Esophagus squamous epithelium (tissue), 5 donors: ENCODE data around the gene BOD1L1. TPM values are rescaled to one million over a fixed set of nuclear protein-coding genes. Genes with fewer than 3 reads are reported as not detected.
A peak's percentile ranks its signal among the peaks of the same experiment; 100 is the strongest.

Experiments
- DNase-seq: peaks from one replicate; lab custom pipeline; 2025; lab: John Stamatoyannopoulos, UW
- H3K27ac ChIP-seq, 4 donors: fragments of 200-600 bp; sonication (generic); one replicate each; pipeline ENCODE4 v1.5.1; 2016 to 2019; ENCODE audit warnings: mild to moderate bottlenecking in 1 of 4
- H3K27me3 ChIP-seq, 4 donors: fragments of 200-600 bp; sonication (generic); 1 replicate in 3 of 4; 2 replicates in 1 of 4; pipeline versions ENCODE4 v1.5.1 to v1.6.0; 2017 to 2021; ENCODE audit warnings: antibody characterized with exemption in 1 of 4
- H3K36me3 ChIP-seq, 3 donors: fragments of 200-600 bp; sonication (generic); one replicate each; pipeline ENCODE4 v1.5.1; 2016 to 2019
- H3K4me1 ChIP-seq, 3 donors: fragments of 200-600 bp; sonication (generic); one replicate each; pipeline ENCODE4 v1.5.1; 2017 to 2019
- H3K4me3 ChIP-seq, 4 donors: fragments of 200-600 bp; sonication (generic); 1 replicate in 3 of 4; 2 replicates in 1 of 4; pipeline ENCODE4 v1.5.1; 2016 to 2019; ENCODE audit warnings: mild to moderate bottlenecking in 2 of 4, moderate library complexity in 1 of 4
- H3K9me3 ChIP-seq, 3 donors: fragments of 200-600 bp; sonication (generic); one replicate each; pipeline ENCODE4 v1.5.1; 2016 to 2019
- POLR2A ChIP-seq, 4 donors: fragments of 450-650 bp; IDR thresholded peaks; one replicate each; pipeline ENCODE4 v1.6.1; 2017; ENCODE audit warnings: antibody characterized with exemption in 4 of 4, mild to moderate bottlenecking in 4 of 4, moderate library complexity in 3 of 4
- WGBS, 2 donors: methylation state at CpG; one replicate each; pipeline ENCODE4 v1.1.5; 2018; 5-methylcytosine and 5-hydroxymethylcytosine counted together
- intact Hi-C: fragments of 100-400 bp; cut with DNase I; formaldehyde crosslinking; loops from one replicate; pipeline ENCODE4 v1.15.0; 2022
- total RNA-seq, 4 donors: library from RNA; depleted of rRNA; stranded (reverse); fragments of >200 nt; gene quantifications; one replicate each; pipeline ENCODE4 v1.1.0, GENCODE V29; 2016
- TF ChIP-seq, protein P1 (sequence below), 6 experiments: fragments of 450-650 bp in 4 of 6; fragments of 200-600 bp in 2 of 6; sonication (generic) in 2 of 6; IDR thresholded peaks; one replicate each; pipeline ENCODE4 v1.5.1; 2016 to 2019; ENCODE audit warnings: antibody characterized with exemption in 6 of 6, mild to moderate bottlenecking in 4 of 6, moderate library complexity in 4 of 6
- donor health status: DM: yes; HTN: yes; CAD: no.

The BOD1L1 gene
- total RNA-seq, 4 donors from 2014 or later, result 15.0 to 37.0 (median 25.6) TPM

DNA sequence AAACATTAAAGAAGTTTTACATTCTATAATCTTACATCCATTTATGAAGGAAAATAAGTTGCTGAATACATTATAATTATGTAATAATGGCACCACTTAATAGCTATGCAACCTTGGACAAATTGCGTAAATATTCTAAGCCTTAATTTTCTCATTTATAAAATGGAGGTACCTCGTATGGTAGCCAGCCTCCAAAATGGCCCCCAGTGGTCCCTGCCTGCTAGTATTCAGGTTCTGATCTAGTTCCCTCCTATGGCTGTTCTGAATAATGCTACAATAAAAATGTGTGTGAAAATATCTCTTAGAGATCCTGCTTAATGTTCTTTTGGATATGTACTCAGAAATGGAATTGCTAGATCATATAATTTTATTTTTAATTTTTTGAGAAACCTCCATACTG, 72.2 kb downstream of the BOD1L1 start:
- peaks cover 0 to 5% (median 0%) of the 10 kb centered on the region in 3 donors for H3K9me3 ChIP-seq

DNA sequence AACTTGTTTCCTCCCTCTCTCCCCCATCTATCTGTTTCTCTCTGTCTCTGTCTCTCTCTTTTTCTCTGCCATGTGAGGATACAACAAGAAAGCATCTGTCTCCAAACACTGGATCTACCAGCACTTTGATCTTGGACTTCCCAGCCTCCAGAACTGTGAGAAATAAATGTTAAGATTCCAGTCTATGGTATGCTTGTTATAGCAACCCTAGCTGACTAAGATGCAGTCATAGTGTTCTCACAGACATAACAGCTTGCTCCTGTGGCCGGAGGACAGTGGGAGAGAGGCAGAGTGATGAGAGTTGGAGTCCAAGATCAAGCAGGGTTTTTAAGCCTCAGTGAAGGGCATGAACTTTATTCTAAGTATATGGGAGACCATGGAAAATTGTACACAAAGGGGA, 74.4 kb downstream of the BOD1L1 start:
- TF ChIP-seq, protein P1, sequence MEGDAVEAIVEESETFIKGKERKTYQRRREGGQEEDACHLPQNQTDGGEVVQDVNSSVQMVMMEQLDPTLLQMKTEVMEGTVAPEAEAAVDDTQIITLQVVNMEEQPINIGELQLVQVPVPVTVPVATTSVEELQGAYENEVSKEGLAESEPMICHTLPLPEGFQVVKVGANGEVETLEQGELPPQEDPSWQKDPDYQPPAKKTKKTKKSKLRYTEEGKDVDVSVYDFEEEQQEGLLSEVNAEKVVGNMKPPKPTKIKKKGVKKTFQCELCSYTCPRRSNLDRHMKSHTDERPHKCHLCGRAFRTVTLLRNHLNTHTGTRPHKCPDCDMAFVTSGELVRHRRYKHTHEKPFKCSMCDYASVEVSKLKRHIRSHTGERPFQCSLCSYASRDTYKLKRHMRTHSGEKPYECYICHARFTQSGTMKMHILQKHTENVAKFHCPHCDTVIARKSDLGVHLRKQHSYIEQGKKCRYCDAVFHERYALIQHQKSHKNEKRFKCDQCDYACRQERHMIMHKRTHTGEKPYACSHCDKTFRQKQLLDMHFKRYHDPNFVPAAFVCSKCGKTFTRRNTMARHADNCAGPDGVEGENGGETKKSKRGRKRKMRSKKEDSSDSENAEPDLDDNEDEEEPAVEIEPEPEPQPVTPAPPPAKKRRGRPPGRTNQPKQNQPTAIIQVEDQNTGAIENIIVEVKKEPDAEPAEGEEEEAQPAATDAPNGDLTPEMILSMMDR (IDR thresholded peaks at IDR 0.05), result no peak
- no peak for TF ChIP-seq POLR2A (IDR thresholded peaks at IDR 0.05)
- WGBS, 2 donors, result 71 to 80% methylated on average over 1 of the region's 1 CpG

More for the DNA sequence above, 72.2 kb downstream of the BOD1L1 start:
- intact Hi-C loops, result no loop called here
- Histone ChIP-seq H3K36me3 (no peaks in the 10 kb centered on the region), H3K27ac (no peak overlapping the region), H3K27me3 (peaks cover 0 to 29% (median 0%) of the 10 kb centered on the region in 4 donors), H3K4me1 (no peaks in the 10 kb centered on the region), H3K4me3 (no peak overlapping the region)
- DNase-seq, result no peak
- no peak for TF ChIP-seq POLR2A (IDR thresholded peaks at IDR 0.05)
- TF ChIP-seq, protein P1 (IDR thresholded peaks at IDR 0.05), result no peak
- WGBS, 2 donors, result 71% methylated on average over 2 of the region's 2 CpGs

DNA sequence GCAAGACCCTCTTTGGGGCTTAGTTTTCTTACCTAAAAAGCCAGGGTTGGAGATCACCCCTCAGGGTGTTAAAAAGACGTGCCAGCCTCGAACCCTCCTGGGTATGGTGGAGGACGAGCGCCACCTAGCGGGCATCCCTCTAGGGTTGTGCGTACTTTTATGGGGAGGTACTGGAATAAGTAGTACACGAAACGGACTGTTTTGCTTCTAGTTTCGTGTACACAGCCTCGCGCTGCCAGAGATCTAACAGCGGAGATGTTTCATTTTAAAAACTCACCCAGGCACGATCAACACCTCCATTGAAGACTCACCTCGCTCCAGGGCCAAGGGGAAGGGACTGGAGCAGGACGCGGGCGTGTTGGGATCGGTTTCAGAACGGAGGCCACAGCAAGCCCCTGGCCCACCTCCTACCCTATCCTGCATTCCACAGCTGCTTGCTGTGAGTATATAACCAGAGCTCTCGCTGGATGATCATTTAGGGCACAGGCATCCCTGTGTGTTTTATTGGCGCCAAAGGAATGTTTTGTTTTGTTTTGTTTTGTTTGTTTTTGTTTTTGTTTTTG, 78.5 kb downstream of the BOD1L1 start:
- intact Hi-C loops, result loop anchor here (5.0 kb wide), 1 partner anchor 697 kb away; no protein-coding TSS in a partner anchor
- peaks cover 27 to 48% (median 30%) of the 10 kb centered on the region in 3 donors for H3K4me1 ChIP-seq
- no peak overlapping the region for H3K27ac ChIP-seq
- H3K27me3 ChIP-seq, result peaks cover 24 to 87% (median 46%) of the 10 kb centered on the region in 4 donors
- no peak for TF ChIP-seq POLR2A (IDR thresholded peaks at IDR 0.05)
- TF ChIP-seq, protein P1 (IDR thresholded peaks at IDR 0.05), result peak; percentile 76 to 90 (median 85)
- no peak for DNase-seq
- no peaks in the 10 kb centered on the region for H3K36me3 ChIP-seq
- WGBS, 2 donors, result 3 to 16% methylated on average over 21 of the region's 21 CpGs
- peaks cover 0 to 5% (median 5%) of the 10 kb centered on the region in 3 donors for H3K9me3 ChIP-seq
- H3K4me3 ChIP-seq, result peak overlapping the region in 2 of 4 donors; percentile 35 to 54

More for the DNA sequence above, 74.4 kb downstream of the BOD1L1 start:
- intact Hi-C loops, result no loop called here
- Histone ChIP-seq H3K27me3 (peaks cover 0 to 51% (median 14%) of the 10 kb centered on the region in 4 donors), H3K27ac (no peak overlapping the region), H3K36me3 (no peaks in the 10 kb centered on the region), H3K4me3 (no peak overlapping the region), H3K9me3 (peaks cover 0 to 5% (median 0%) of the 10 kb centered on the region in 3 donors), H3K4me1 (peaks cover under 1 to 15% (median 9%) of the 10 kb centered on the region in 3 donors)
- DNase-seq, result no peak

DNA sequence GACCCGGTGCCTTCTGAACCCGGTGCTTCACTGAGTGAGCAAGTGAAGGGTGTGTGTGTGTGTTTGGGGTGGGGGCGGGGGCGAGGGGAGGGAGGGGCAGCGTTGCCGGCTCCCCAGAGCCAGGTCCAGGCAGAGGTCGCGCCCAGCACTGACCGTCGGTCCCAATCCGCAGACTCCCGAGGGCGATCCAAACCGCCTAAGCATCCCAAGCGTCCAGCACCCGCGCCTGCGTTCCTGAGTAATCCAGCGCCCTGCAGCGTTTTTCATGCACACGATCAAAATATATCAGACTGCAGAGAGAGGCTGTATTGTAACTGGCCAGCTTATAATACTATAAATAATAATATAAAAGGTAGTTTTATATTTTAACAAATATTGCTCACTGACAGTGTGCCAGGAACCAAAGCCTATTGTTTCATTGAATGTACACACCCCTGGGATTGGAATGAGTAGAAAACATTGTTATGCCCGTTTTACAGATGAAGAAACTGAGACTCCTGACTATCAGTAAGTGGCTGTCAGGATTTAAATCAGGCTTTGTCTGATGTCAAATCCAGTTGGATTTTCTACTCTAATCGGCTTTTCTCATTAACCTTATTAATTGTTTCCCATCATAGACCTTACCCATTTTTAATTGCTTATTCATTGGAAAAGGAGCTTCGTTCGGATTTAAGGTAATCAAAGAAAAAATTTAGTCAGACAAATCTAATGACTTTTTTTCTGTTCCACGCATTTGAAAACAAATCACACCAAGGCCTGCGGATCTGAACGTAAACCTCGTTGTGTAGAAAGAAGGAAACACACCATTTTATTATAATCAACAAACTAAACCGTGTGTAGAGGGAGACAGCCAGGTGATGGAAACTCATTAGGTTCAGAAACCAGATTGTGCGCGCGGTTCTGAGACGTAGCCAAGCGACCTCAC, 79.2 kb downstream of the BOD1L1 start:
- H3K4me3 ChIP-seq, result peak overlapping the region in 3 of 4 donors; percentile 24 to 59 (median 48)
- no peaks in the 10 kb centered on the region for H3K36me3 ChIP-seq
- intact Hi-C loops, result loop anchor here (5.0 kb wide), 1 partner anchor 696 kb away; no protein-coding TSS in a partner anchor
- DNase-seq, result no peak
- WGBS, 2 donors, result 9 to 10% methylated on average over 17 to 19 of the region's 35 CpGs
- H3K27me3 ChIP-seq, result peaks cover 26 to 95% (median 52%) of the 10 kb centered on the region in 4 donors
- H3K4me1 ChIP-seq, result peaks cover 30 to 54% (median 32%) of the 10 kb centered on the region in 3 donors
- no peak overlapping the region for H3K27ac ChIP-seq
- peaks cover 0 to 5% (median 5%) of the 10 kb centered on the region in 3 donors for H3K9me3 ChIP-seq
- TF ChIP-seq, protein P1 (IDR thresholded peaks at IDR 0.05), result no peak
- TF ChIP-seq POLR2A (IDR thresholded peaks at IDR 0.05), result no peak
